ENCODE results near the gene COL23A1. TPM values are rescaled to one million over a fixed set of nuclear protein-coding genes. Genes with fewer than 3 reads are reported as not detected.
A peak's percentile ranks its signal among the peaks of the same experiment; 100 is the strongest.

Gene COL23A1
- total and polyA plus RNA-seq, 8 donors = 0.06 to 0.68 (median 0.33) TPM; not detected in 2

- no peak overlapping the region for H3K4me3 ChIP-seq
- H3K4me1 ChIP-seq = peaks cover 0 to 4% (median 0%) of the 10 kb centered on the region in 3 donors
- intact Hi-C loops (cut with DNase I) = no loop called here
- no peaks in the 10 kb centered on the region for H3K36me3 ChIP-seq
- FAIRE-seq = no peak
- H3K27me3 ChIP-seq = no peaks in the 10 kb centered on the region
- no peak overlapping the region for H3K27ac ChIP-seq
- ATAC-seq = no peak
- no peaks in the 10 kb centered on the region for H3K9me3 ChIP-seq
- WGBS, 2 donors = 24 to 35% methylated on average over 5 of the region's 5 CpGs
- no peak for DNase-seq
- no peak for TF ChIP-seq CTCF (IDR thresholded peaks at IDR 0.05)
Observed at GRCh38 chr5:178360926-178361235, 229.3 kb downstream of the COL23A1 start.

GRCh38 chr5:178360222-178360925, 229.8 kb downstream of the COL23A1 start:
- FAIRE-seq (no peak), DNase-seq (peak in 1 of 6 donors; percentile 44), ATAC-seq (no peak)
- intact Hi-C loops (cut with DNase I) = no loop called here
- Histone ChIP-seq H3K4me1 (peaks cover 0 to 4% (median 0%) of the 10 kb centered on the region in 3 donors), H3K9me3 (no peaks in the 10 kb centered on the region), H3K4me3 (no peak overlapping the region), H3K27ac (no peak overlapping the region), H3K27me3 (no peaks in the 10 kb centered on the region), H3K36me3 (no peaks in the 10 kb centered on the region)
- 55 to 63% methylated on average over 19 of the region's 19 CpGs for WGBS, 2 donors
- no peak for TF ChIP-seq CTCF (IDR thresholded peaks at IDR 0.05)

GRCh38 chr5:178359738-178360137, 230.5 kb downstream of the COL23A1 start:
- intact Hi-C loops (cut with DNase I) = no loop called here
- Histone ChIP-seq H3K36me3 (no peaks in the 10 kb centered on the region), H3K9me3 (no peaks in the 10 kb centered on the region), H3K4me1 (peaks cover 0 to 4% (median 0%) of the 10 kb centered on the region in 3 donors), H3K27ac (no peak overlapping the region), H3K4me3 (no peak overlapping the region), H3K27me3 (no peaks in the 10 kb centered on the region)
- TF ChIP-seq CTCF (IDR thresholded peaks at IDR 0.05) = no peak
- WGBS, 2 donors = 36 to 37% methylated on average over 9 of the region's 9 CpGs
- no peak for FAIRE-seq
- DNase-seq = peak in 1 of 6 donors; percentile 23
- ATAC-seq = no peak

- Histone ChIP-seq H3K27me3 (no peaks in the 10 kb centered on the region), H3K4me1 (peaks cover 0 to 4% (median 0%) of the 10 kb centered on the region in 3 donors), H3K9me3 (no peaks in the 10 kb centered on the region), H3K36me3 (no peaks in the 10 kb centered on the region), H3K27ac (no peak overlapping the region), H3K4me3 (no peak overlapping the region)
- ATAC-seq (no peak), DNase-seq (no peak), FAIRE-seq (no peak)
- WGBS, 2 donors = 63 to 65% methylated on average over 5 of the region's 5 CpGs
- TF ChIP-seq CTCF (IDR thresholded peaks at IDR 0.05) = no peak
- intact Hi-C loops (cut with DNase I) = no loop called here
Observed at GRCh38 chr5:178357678-178358077, 232.5 kb downstream of the COL23A1 start.

GRCh38 chr5:178357121-178357521, 233.1 kb downstream of the COL23A1 start:
- FAIRE-seq (no peak), ATAC-seq (peak in 3 of 4 donors; percentile 19 to 58 (median 43)), DNase-seq (peak in 1 of 6 donors; percentile 37)
- Histone ChIP-seq H3K9me3 (no peaks in the 10 kb centered on the region), H3K27me3 (no peaks in the 10 kb centered on the region), H3K4me1 (peaks cover 0 to 4% (median 0%) of the 10 kb centered on the region in 3 donors), H3K36me3 (no peaks in the 10 kb centered on the region), H3K4me3 (no peak overlapping the region), H3K27ac (no peak overlapping the region)
- WGBS, 2 donors = 17 to 23% methylated on average over 13 of the region's 13 CpGs
- TF ChIP-seq CTCF (IDR thresholded peaks at IDR 0.05) = no peak
- intact Hi-C loops (cut with DNase I) = no loop called here
